HG03575 (cell line): ENCODE measurements around the gene REX1BD.

Source experiments
- ATAC-seq: cut with Tn5 transposase; IDR thresholded peaks from one replicate; pipeline ENCODE4 v1.9.1; 2021; ENCODE audit not compliant: unreplicated experiment, insufficient number of reproducible peaks, low FRiP score; ENCODE audit errors: extremely low read depth

Gene REX1BD

DNA sequence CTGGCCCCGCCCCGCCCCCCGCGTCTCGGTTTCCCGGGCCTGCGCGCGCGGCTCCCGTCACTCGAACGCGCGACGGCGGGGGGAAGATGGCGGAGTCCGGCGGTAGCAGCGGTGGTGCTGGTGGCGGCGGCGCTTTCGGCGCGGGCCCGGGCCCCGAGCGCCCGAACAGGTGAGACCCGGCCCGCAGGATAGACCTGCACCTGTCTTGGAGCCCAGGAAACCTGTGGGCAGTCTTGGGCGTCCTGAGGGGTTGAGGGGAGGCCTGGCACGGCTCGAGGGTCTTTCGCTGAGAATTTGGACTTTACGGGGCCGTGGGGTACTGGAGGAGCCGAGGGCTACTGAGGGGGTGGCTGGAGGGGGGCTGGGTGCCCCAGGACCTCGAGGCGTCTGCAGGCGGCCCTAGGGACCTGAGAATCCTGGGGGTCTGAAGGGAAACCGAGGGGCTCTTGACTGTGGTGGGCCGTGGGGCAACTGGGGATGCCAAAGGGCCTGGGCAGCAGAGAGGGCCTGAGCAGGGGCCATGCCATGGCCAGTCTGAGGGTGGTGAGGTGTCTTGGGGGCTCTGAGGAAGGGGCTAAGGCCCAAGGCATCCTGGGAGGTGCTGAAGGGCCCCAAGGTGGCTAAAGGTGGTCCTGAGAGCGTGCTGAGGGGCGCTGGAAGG, 48.5 kb downstream of the REX1BD start, which contains the start of gene KLHL26:
KLHL26 (plus strand) TSS at position 60 of the 661 bp plus-strand sequence; CDS start at position 87, 27 bp downstream.
- no peak for ATAC-seq

DNA sequence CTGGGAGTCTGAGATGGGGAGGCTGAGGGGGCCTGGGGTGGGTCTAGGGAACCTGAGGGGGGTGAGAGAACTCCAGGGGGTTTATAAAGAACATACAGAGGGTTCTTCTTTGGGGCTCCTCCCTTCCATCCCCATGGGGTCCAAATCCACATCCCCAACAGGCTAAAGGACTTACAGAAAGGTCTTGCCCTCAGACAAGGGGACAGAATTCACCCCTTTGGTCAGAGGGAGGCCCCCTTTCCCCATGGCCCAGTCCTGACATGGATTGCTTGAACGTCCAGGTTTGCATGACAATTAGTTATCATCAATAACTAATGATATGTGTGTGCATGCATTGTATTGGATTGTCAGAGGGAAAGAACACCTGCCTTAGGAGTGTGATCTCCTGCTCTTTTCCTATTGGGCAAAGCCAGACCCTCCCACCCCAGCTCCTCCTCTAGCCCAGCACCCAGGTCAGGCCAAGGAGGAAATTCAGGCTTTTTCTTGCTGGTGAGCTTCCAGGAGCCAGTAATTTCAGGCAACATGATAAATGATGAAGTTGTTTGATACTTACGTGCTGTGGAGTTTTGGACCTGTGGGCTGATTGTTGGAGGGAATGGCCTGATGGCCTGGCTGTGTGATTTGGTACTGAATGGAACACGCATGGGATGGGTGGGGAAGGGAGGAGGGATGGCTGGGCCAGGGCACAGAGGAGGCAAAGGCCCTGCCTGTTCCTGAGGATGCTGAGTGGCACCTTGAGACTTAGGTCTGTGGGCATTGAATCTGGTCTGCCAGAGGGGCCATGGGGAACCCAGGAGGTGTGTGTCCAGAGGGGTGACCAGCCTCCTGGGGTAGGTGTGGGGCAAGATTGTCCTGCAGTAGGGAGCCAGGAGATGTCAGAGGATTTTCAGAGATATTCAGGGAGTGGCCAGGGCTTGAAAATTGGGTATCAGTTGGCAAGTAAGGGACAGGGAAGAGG, 49.4 kb downstream of the REX1BD start:
- ATAC-seq = no peak

DNA sequence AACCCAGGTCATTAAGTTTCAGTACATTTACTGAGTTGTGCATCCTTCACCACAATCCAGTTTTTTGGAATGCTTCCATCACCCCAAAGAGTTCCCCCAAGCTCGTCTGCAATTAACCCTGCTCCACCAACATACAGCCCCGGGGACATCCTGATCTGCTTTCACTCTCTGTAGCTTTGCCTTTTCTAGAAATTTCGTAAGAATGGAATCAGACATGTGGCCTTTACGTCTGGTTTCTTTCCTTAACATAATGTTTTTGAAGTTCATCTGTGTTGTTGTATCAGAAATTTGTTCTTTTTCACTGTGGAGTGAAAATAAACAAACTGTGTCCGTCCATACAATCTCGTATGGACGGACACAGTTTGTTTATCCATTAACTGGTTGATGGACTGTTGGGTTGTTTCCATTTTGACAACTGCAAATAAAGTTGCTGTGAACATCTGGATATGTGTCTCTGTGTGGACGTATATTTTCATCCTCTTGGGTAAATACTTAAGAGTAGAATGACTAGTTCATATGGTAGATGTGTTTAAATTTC, 51.2 kb downstream of the REX1BD start:
- no peak for ATAC-seq
